HG03045 (cell line): ENCODE results near the gene YAP1.
"Not testable (repeated sequence)": the region's sequence is repeated elsewhere in the genome, so short reads cannot be mapped to it uniquely, and the experiment has no call there.

ENCODE experiments used
- ATAC-seq: cut with Tn5 transposase; IDR thresholded peaks from one replicate; pipeline ENCODE4 v1.9.1; 2021; ENCODE audit warnings: mild to moderate bottlenecking, moderate library complexity; ENCODE audit not compliant: unreplicated experiment

The YAP1 gene

DNA sequence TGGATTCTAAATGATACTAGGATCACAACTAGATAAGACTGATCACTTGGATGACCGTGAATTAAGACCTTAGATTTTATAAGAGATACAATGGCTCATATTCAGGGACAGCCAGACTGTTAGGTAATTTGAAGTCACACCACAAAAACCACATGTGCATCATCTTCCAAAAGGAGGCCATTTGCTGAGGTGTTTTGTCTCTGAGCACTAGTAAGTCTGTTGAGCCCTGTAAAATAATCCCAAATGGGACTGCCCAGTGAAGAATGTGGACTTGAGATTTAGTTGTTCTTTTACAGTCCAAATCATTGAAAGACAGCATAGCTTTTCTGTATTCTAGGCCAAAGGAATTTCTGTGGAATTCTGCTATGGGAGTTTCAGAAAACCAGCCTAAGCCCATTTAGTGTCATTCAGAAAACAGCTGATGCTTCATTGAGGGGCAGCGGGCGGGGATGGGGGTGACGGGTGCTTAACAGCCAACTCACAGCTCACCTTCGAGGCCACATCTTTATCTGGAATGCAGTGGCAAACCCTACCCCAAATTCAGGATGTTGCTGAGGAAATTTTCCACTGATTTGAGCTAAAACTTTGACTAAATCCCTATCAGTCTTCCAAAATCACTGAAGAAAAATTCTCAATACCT is 127.0 kb downstream of the YAP1 start:
- no peak for ATAC-seq

DNA sequence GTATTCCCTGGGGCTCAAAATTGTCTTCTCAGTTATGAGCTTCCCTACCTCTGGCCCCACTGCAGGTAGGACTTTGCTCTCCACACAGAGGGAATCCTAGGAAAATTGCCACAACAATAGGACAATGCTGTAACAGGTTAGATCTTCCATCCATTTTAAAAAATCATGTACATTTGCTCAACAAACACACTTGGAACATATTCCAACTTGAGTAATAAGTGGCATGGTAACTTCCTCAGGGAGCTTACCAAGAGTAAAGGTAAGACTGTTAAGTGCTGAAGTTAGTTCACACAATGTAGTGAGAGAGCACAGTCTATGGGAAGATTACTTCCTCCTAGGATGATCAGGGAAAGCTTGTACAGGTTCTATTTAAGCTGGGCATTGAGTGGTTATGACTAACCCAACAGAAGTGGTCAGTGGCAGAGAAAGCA is 128.2 kb downstream of the YAP1 start:
- no peak for ATAC-seq

DNA sequence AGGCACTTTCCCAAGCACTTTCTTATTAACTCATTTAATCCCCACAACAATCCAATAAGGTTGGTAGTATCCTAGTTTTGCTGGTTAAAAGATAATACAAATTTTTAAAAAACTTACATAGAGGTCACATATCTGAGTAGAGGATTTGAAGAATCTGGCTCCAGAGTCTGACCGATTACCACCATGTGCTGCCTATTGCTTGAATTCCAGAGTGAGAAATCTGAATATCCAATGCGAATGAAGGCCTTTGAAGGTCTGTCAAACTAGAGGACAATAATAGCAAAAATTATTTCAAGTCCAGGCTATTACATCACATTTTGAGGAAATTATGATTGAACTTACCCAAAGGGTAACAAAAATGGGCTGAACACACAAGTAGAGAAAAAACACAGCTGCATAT is 129.2 kb downstream of the YAP1 start:
- no peak for ATAC-seq

DNA sequence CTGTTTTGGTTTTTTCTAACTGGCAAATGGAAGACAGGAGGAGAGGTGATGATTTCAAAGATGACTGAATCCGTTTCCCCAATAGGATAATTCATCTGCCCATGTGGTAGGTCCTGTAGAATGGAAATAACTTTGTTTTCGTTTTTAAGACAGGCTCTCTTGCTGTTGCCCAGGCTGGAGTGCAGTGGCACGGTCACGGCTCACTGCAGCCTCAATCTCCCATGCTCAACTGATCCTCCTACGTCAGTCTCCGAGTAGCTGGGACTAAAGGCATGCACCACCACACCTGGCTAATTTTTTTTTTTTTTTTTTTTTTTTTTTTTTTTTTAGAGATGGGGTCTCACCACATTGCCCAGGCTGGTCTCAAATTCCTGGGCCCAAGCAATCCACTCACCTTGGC is 129.7 kb downstream of the YAP1 start:
- no peak for ATAC-seq

DNA sequence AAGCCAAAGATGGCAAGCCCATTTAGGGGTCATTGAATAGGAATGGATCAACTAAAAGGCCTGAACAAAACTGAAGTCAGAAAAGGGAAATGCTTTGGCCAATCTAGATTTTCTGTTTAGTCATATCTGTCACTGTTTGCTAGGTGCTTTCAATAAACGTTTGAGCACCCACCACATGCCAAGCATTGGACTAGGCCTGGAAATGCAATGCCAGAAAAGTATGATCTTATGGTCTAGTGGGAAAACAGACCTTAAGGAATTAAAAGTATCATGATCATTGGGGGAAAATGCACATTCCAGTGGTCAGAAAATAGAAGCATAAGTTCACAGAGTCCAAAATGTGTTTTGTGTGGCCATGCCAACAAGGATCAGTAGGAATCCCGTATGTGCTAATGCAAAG is 130.3 kb downstream of the YAP1 start:
- no peak for ATAC-seq

DNA sequence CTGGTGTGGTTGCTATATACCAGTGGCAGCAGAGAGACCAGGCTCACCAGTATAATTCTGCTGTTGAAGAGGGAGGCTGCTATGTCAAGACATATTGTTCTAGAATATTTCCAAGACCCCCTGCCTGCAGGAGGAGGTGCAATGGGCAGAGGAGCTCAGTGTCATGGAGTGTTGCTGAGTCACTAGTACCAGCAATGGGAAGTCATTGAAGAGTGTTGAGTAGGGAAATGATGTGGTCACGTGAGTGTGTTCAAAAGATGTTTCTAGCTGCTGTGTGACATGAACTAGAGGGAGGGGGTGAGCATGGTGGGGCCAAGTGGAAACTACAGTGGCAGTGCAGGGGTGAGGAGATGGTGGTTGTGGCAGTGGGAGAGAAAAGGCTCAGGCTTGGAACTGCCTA is 130.8 kb downstream of the YAP1 start:
- ATAC-seq, result no peak

DNA sequence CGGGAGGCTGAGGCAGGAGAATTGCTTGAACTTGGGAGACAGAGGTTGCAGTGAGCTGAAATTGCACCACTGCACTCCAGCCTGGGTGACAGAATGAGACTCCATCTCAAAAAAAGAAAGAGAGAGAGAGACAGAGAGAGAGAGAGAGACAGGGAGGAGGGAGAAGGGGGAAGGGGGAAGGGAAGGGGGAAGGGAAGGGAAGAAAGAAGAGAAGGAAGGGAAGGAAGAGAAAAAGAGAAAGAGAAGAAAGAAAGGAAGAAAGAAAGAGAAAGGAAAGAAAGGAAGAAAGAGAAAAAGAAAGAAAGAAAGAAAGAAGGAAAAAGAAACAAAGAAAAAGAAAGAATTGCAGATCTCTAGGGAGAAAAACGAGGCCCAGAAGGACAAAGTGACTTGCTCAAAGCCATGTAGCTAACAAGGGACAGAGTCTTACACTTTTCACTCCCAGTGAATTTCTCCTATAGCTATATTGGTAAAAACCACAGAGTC is 133.2 kb downstream of the YAP1 start:
- ATAC-seq, result no peak

DNA sequence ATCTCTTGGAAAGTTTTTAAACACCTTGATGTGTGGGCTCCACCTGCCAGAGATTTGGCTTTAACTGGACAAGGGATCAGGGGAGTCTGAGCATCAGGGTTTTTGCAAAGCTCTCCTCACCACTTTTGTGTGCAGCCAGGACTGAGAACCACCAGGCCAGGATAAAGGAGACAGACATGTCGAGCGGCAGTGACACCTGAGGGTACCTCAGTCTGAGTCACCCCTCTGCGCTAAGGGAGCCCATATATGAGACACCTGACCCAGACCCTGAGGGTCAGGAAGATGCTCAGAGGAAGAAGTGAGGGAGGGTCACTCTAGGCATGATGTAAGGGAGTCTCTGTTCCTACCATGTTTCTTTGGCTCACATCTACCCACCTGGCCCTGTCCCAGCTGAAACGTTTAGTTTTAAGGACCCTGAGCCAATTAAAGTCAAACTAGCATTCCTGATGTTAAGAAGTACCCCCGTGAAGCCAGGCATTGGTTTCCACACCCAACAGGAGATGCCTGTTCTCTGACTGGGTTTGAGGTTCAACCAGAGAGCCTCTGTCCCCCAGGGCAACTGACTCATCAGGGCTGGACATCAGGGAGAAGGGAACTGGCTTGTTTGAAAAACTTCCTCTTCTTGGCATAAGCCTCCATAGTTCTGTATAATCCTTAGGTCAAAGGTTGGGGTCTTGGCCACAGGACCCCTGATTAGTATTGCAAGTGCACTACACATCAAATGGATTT is 134.6 kb downstream of the YAP1 start:
- ATAC-seq, result no peak

DNA sequence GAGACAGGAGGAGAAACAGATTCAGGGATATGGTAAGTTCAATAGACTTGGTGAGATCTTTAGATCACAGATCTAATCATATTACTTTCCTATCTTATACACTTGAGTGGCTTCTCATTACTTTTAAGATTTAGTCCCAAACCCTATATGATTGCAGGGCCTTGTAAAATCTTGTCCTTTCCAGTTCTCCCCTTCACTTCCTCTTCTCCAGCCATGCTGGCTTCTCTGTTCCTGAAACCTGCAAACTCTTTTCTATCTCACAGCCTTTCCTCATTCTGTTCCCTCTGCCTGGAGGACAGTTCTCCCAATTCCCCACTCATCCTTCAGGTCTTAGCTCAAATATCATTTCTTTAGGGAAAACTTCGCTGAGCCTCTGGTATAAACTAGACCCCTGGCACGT is 141.2 kb downstream of the YAP1 start:
- ATAC-seq, result no peak

DNA sequence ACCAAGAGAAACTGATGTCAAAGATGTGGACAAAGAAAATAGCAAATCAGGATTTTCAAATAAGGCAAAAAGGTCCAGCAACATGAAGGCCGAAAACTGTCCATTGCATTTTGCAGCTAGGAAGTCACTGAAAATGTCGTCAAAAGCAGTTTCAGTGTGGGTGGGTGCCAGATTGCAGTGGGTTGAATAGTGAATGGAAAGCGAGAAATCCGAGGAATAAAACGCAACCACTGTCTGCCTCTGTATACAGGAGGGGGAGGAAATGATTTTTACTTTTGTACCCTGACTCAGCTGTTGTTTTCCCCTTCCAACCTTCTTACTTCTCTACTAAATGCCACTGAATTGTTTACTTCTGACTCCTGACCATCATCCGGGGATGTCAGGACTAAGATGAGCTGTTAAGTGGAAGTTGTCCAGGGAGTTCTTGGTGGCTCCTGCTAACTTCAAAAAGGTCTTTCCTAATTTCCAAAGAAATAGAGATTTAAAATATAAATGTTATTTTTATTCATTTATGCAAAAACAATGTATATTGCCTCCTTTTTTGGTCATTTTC is 142.2 kb downstream of the YAP1 start:
- ATAC-seq, result no peak

DNA sequence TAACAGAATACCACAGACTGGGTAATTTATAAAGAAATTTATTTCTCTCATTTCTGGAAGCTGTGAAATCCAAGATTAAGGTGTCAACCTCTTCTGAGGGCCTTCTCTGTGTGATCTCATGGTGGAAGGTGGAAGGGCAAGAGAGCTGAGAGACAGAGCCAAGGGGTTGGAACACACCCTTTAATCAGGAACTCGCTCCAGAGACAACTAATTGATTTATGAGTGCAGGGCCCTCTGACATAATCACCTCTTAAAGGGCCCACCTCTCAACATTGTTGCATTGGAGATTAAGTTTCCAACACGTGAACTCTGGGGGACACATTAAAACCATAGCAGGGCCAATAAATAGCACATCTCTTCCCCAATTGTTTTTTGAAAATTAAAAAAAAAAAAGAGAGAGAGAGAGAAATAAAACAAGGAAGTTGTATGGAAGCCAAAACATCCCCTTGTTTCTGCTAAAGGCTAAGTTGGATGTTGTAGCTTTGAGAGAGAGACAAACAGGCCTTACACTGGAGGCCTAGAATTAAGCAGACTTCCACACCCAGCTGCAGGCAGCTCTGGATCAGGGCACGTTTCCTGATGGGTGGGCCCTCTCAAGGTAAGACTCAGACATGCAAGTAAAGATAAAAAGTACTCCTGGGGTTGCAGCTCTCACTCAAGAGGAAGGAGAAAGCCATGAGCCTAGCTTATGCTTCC is 142.9 kb downstream of the YAP1 start:
- ATAC-seq, result no peak

DNA sequence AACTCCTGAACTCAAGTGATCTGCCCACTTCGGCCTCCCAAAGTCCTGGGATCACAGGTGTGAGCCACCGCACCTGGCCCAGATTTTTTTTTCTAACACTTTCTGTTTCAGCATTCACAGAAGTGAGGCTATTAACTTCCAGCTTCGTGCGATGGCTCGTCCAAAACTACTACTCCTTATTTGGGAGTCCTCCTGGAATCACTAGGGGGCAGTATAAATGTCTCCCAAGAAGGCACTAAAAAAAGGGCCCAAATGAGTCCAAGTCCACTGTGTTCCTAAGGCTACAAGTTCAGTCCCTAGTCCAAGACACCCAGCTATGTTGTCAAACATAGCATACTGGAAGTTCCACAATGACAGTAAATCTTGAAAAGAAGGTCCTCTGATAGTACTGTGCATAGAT is 143.8 kb downstream of the YAP1 start:
- ATAC-seq, result no peak

DNA sequence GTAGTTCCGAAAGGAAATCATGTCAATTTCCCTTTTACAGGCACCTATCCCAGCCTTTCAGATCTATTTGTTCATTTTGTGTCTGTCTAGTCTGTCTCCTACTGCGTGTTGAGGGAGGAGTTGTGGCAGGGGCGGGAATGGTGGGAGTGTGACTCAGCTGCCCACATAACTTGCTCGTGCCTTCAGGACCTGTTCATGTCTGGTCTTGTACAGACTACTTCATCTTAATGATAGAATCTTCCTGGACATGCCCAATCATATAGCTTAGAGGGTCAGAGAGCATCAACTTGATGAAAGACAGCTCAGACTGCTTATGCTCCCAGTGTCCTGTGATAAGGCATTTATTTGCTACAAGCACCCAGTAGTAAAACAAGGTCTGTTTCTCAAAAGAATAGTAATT is 146.0 kb downstream of the YAP1 start:
- ATAC-seq, result no peak

DNA sequence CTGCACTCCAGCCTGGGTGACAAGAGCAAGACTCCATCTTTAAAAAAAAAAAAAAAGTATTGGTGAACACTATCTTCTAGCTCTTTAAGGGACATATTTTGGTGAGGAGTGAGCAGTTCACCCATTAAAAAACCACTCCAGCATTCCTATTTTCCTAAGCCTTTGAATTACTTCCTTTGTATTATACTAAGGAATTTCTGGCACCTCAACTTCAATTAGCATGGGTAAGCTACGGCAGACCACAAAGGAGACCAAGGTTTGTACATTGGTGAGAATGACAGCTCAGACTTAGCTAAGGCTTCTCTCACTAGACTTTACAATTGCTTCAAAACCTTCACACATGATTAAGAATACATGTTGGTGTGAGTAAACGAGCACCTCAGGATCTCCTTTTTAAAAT is 150.0 kb downstream of the YAP1 start:
- ATAC-seq, result no peak

DNA sequence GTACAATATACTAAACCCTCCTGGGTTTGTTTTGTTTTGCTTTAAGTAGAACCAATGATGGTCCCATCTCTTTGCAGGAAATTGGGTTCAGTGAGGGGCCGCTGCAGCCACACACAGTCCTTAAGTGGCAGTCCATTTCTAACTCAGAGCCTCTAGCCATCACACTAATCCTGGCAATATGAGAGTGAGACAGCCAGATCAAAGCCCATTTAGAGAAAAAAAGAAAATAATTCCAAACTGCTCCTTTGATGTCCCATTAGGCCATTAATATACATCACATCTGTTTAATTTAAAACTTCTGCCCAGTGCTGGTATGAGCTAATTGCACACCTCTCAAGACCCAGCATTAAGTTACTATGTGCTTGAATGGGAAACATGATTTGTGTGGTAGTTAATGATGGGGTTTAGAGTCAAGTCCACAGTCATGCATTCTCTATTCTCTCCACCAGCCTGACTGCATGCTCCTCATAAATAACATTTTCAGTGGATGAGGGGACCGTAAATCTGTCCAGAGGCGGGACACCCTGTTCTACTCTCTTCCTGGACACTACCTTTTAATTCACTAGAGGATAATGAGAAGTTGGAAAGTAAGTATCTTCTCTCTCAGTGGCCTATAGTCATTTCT is 153.2 kb downstream of the YAP1 start:
- ATAC-seq, result no peak

DNA sequence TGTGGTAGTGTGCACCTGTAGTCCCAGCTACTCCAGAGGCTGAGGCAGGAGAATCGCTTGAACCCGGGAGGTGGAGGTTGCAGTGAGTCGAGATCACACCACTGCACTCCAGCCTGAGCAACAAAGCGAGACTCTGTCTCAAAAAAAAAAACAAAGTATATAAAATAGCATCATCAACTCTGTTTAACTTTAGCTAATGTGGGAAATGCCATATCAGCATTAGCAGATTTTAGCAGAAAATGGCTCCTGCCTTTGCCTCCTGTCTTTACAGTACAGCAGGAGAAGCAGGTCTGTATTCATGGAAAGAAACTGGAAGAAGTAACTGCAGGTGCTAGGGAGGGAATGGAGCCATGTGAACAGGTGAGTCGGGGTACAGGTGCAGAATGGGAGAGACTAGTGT is 154.5 kb downstream of the YAP1 start:
- ATAC-seq, result not testable (repeated sequence)

DNA sequence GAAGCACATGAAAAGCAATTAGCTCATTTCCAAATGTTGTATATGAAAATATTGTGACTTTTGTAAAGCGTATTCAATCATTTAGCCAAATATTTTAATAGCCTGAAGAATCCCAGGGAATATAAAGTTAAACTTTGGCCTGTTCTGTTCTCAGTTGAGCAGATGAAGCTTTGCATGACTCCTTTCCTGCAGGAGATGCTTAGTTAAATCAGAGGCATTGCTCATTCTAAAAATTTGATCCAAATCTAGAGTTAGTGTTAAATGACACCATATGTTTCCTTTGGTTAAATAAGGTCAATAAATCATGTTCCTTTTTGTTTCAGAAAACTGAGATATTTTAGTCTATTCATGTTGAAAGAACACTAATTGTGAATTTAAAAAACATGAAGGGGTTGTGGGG is 155.9 kb downstream of the YAP1 start:
- ATAC-seq, result no peak

DNA sequence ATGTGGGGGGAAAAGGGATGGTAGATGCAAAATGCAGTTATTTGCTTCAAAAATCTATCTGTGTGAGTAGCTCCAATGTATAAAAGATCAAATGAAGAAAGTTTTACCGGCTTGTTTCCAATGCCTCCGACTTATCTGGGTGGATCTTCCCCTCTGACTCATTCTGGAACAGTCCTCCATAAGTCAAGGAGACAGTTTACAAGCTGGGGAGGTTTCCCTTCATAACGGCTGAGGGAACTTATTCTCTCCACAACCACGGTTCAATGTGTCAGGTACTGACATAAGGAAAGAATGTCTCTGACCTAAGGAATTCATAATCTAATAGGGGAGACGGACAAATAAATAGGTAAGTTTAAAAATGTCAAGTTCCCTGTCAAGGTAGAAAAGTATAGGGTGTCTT is 157.4 kb downstream of the YAP1 start:
- no peak for ATAC-seq

DNA sequence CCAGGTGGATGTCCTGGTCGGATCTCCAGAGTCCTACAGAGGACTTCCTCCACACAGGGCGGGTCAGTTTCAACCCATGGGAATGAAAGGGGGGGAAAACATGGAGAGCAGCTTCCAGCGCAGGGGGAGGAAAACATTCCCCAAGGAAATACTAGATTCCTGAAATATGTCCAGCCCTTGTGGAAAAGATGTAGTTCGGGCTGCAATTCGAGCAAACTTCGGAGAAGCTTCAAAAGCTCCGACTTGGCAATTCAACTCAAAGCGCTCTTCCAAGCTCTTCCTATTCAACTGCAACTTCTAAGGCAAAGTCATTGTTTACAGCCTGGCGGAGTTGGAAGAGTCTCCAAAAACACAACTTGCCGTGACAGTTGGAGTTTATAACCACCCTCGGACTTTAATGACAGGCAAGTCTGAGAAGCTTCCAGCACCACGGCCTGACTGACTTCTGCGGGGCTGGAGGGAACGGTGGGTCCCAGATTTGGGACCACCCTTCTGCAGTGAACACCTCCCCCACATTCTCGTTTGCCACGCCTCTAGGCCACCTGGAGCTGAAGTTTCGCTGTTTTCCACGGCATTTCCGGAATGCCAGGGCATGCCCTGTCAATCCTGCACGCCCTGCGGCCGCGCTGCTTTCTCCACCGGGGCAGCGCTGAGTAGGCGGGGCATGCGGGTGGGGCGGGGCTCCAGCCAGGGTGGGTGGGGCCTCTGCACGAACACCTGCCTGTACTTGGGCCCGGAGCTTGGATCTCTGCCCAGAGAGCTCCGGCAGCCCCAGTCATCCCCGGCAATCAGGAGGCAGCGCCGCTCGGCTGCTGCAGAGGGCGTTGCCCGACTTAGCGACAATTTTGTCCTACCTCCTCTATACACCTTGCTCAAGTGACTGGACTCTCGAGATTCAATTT is 158.1 kb downstream of the YAP1 start:
- peak; percentile 93 for ATAC-seq

DNA sequence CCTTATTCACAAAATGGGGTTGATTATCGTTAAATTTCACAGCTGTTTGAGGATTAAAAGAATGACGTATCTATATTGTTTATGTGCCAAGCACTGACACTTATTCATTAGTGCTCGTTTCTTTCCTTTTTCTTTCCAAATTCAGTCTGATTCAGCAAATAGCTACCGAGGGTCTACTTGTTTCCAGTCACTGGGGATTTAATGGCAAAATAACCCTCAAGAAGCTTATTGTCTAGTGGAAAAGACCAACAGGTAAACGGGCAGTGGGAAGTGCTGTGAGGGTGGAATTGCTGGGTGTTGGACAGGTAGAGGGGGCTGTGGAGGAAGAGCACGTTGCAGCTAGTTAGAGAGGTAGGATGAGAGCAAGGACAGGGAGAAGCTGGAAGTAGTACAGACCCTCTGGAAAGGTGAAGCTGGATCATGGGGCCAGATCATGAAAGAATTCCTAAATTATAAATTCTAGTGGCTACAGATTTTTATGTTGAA is 158.8 kb downstream of the YAP1 start:
- no peak for ATAC-seq
